ENCODE data around the gene STAT4.

DNA sequence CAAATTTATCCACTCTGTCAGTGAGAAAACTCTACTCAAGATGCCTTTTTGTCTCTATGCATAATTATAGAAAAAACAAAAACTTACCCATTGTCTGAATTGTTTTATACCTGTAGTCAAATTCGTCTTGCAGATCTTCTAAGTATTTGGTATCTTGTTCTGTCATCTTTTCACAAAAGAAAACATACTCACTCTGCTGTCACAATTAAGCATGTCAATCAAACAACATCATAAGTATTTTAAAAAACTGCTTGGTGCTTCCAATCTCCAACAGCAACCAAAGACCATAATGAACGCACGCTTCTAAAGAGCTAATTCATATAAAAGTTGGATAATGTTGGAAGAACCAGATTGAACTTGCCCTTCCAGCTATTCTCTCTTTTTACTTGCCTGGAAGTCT lies 81.2 kb downstream of the STAT4 start:
- TF ChIP-seq CTCF (IDR thresholded peaks at IDR 0.05; ENCODE audit: low read length), result no peak
- no peak for TF ChIP-seq EZH2 (optimal IDR thresholded peaks at IDR 0.05; ENCODE audit: low read depth, low read length)
- no peak for TF ChIP-seq EZH2phosphoT487 (IDR thresholded peaks at IDR 0.05; ENCODE audit: low read length)

Measured in MM.1S (cell line).